Activated CD8-positive, alpha-beta memory T cell treated with anti-CD3 and anti-CD28 coated beads for 24 hours (primary cell): ENCODE measurements around the gene B3GAT3.
"Not testable (repeated sequence)": the region's sequence is repeated elsewhere in the genome, so short reads cannot be mapped to it uniquely, and the experiment has no call there.

Source experiments
- DNase-seq: peaks from one replicate; pipeline ENCODE4 v3.0.0-alpha.2; 2020

B3GAT3 gene

GRCh38 chr11:62621567-62622470 is at the start of gene B3GAT3:
TSS of gene B3GAT3 (minus strand) at chr11:62621986. CDS start at chr11:62621947, 39 bp downstream.
- DNase-seq: peak; percentile 99

- no peak for DNase-seq
Measured at GRCh38 chr11:62671236-62671607, 49.4 kb upstream of the B3GAT3 start.

- no peak for DNase-seq
Measured at GRCh38 chr11:62669420-62670161, 47.8 kb upstream of the B3GAT3 start.

GRCh38 chr11:62667460-62667859 is 45.7 kb upstream of the B3GAT3 start:
- DNase-seq: no peak

GRCh38 chr11:62666259-62666926 is 44.6 kb upstream of the B3GAT3 start:
- peak; percentile 79 for DNase-seq

GRCh38 chr11:62665599-62666258 is 43.9 kb upstream of the B3GAT3 start:
- peak; percentile 90 for DNase-seq

- DNase-seq: peak; percentile 99
Measured at GRCh38 chr11:62665075-62665598, 43.4 kb upstream of the B3GAT3 start, which contains the start of the genes C11orf98 and CSKMT. TSS of gene C11orf98 (minus strand) at chr11:62665210. CDS start at chr11:62665169, 41 bp downstream. TSS of gene CSKMT (plus strand) at chr11:62665312. CDS start at chr11:62665880, 568 bp downstream.

- DNase-seq: no peak
Measured at GRCh38 chr11:62664405-62665074, 42.8 kb upstream of the B3GAT3 start.

GRCh38 chr11:62656796-62657429 is 35.1 kb upstream of the B3GAT3 start:
- no peak for DNase-seq

- DNase-seq: no peak
Measured at GRCh38 chr11:62654297-62654696, 32.5 kb upstream of the B3GAT3 start.

- no peak for DNase-seq
Measured at GRCh38 chr11:62652161-62653006, 30.6 kb upstream of the B3GAT3 start.

- DNase-seq: not testable (repeated sequence)
Measured at GRCh38 chr11:62650283-62650682, 28.5 kb upstream of the B3GAT3 start.

GRCh38 chr11:62649486-62649885 is 27.7 kb upstream of the B3GAT3 start:
- no peak for DNase-seq

GRCh38 chr11:62648967-62649364 is 27.2 kb upstream of the B3GAT3 start:
- DNase-seq: no peak

- DNase-seq: no peak
Measured at GRCh38 chr11:62648185-62648966, 26.6 kb upstream of the B3GAT3 start.

GRCh38 chr11:62647609-62648005 is 25.8 kb upstream of the B3GAT3 start:
- DNase-seq: no peak

- DNase-seq: no peak
Measured at GRCh38 chr11:62646825-62647608, 25.2 kb upstream of the B3GAT3 start.
